Loucy (cell line): ENCODE measurements around the gene UBE2F.

Experiments
- H2AFZ ChIP-seq: fragments of 200-600 bp; sonication (generic); 2 replicates; pipeline ENCODE4 v1.6.0; 2016; ENCODE audit warnings: antibody characterized with exemption, mild to moderate bottlenecking, low read length, moderate library complexity
- H3F3A ChIP-seq: fragments of 200-600 bp; 2 replicates; pipeline ENCODE4 v1.6.0; 2016; ENCODE audit warnings: antibody characterized with exemption, low read depth, mild to moderate bottlenecking
- H3K27me3 ChIP-seq: fragments of 200-600 bp; sonication (generic); 2 replicates; pipeline ENCODE4 v1.6.1; 2014; ENCODE audit warnings: low read length, mild to moderate bottlenecking; ENCODE audit not compliant: insufficient read depth, poor library complexity, severe bottlenecking
- H3K36me3 ChIP-seq: fragments of 200-600 bp; sonication (generic); 2 replicates; pipeline ENCODE4 v1.6.1; 2016; ENCODE audit warnings: low read length; ENCODE audit not compliant: insufficient read depth
- H3K4me1 ChIP-seq: fragments of 200-600 bp; sonication (generic); 2 replicates; pipeline ENCODE4 v1.5.1; 2014; ENCODE audit warnings: low read length, mild to moderate bottlenecking; ENCODE audit not compliant: insufficient read depth, poor library complexity, severe bottlenecking
- H3K4me2 ChIP-seq: fragments of 200-600 bp; sonication (generic); 2 replicates; pipeline ENCODE4 v1.6.0; 2014; ENCODE audit warnings: antibody characterized with exemption, low read length, low read depth, mild to moderate bottlenecking; ENCODE audit not compliant: poor library complexity, severe bottlenecking
- H3K4me3 ChIP-seq: fragments of 200-600 bp; sonication (generic); 2 replicates; pipeline ENCODE4 v1.5.1; 2014; ENCODE audit warnings: low read length, mild to moderate bottlenecking, mixed read lengths; ENCODE audit not compliant: poor library complexity, severe bottlenecking
- H3K79me2 ChIP-seq: fragments of 200-600 bp; sonication (generic); 2 replicates; pipeline ENCODE4 v1.6.1; 2014; ENCODE audit warnings: low read length; ENCODE audit not compliant: insufficient read depth
- H3K9ac ChIP-seq: fragments of 200-600 bp; sonication (generic); 2 replicates; pipeline ENCODE4 v1.6.0; 2014; ENCODE audit warnings: mild to moderate bottlenecking, low read depth, low read length, moderate library complexity; ENCODE audit not compliant: poor library complexity, severe bottlenecking
- H3K9me2 ChIP-seq: fragments of 200-600 bp; sonication (generic); replicated peaks from 2 replicates; pipeline ENCODE4 v1.6.1; 2016; ENCODE audit warnings: low read depth, low read length, mixed read lengths
- H3K9me3 ChIP-seq: fragments of 200-600 bp; sonication (generic); 2 replicates; pipeline ENCODE4 v1.6.1; 2014; ENCODE audit warnings: mild to moderate bottlenecking, antibody characterized with exemption, low read length, low read depth; ENCODE audit not compliant: insufficient read depth
- H4K20me1 ChIP-seq: fragments of 200-600 bp; sonication (generic); 2 replicates; pipeline ENCODE4 v1.6.0; 2014; ENCODE audit warnings: antibody characterized with exemption, low read length, mild to moderate bottlenecking; ENCODE audit not compliant: insufficient read depth, poor library complexity, severe bottlenecking
- CTCF ChIP-seq: fragments of 200-600 bp; sonication (generic); conservative IDR thresholded peaks from 2 replicates; pipeline ENCODE4 v1.5.1; 2014; ENCODE audit warnings: mild to moderate bottlenecking, antibody characterized with exemption, low read length
- EZH2phosphoT487 ChIP-seq: fragments of 200-600 bp; IDR thresholded peaks from 2 replicates; pipeline ENCODE4 v1.6.1; 2018; ENCODE audit warnings: antibody characterized with exemption, mild to moderate bottlenecking, moderate library complexity, borderline replicate concordance

Gene UBE2F

GRCh38 chr2:237942513-237942899 is 24.3 kb upstream of the UBE2F start:
- Histone ChIP-seq H3K9me3 (peaks cover 25% of the 10 kb centered on the region; the same call in 1 of the 2 replicates), H3K79me2 (no peaks in the 10 kb centered on the region), H3F3A (peaks cover 8% of the 10 kb centered on the region; the same call in 1 of the 2 replicates), H3K9ac (peak overlapping the region; percentile 72), H3K9me2 (no peaks in the 10 kb centered on the region), H3K27me3 (no peaks in the 10 kb centered on the region), H3K36me3 (no peaks in the 10 kb centered on the region), H3K4me2 (peak overlapping the region; percentile 76), H3K4me1 (peaks cover 51% of the 10 kb centered on the region), H3K4me3 (peak overlapping the region; percentile 64), H4K20me1 (no peaks in the 10 kb centered on the region), H2AFZ (no peak overlapping the region)
- TF ChIP-seq CTCF (no peak), EZH2phosphoT487 (no peak)

GRCh38 chr2:237943395-237944094 is 23.3 kb upstream of the UBE2F start:
- H3K4me1 ChIP-seq = peaks cover 49% of the 10 kb centered on the region

DNA sequence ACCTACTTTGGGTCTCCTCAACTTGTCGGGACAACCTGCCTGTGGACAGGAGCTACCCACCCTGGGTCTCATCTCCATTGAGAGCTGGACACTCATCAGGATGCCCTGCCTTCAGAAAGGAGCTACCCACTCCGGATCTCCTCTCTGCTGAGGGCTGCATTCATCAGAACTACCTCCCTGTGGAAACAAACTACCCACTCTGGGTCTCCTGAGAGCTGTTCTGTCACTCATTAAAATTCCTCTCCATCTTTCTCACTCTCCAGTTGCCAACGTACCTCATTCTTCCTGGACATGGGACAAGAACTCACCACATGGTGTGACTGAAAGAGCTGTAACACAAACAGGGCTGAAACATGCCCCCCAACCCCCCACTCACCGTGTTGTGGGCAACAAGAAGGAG is 22.5 kb upstream of the UBE2F start:
- H3K4me1 ChIP-seq = peaks cover 48% of the 10 kb centered on the region
- H4K20me1 ChIP-seq = no peaks in the 10 kb centered on the region
- no peaks in the 10 kb centered on the region for H3K27me3 ChIP-seq
- H3F3A ChIP-seq = peaks cover 8% of the 10 kb centered on the region; the same call in 1 of the 2 replicates
- no peaks in the 10 kb centered on the region for H3K79me2 ChIP-seq
- H3K9ac ChIP-seq = no peak overlapping the region
- no peaks in the 10 kb centered on the region for H3K36me3 ChIP-seq
- no peak for TF ChIP-seq EZH2phosphoT487
- no peak for TF ChIP-seq CTCF
- peaks cover 25% of the 10 kb centered on the region; the same call in 1 of the 2 replicates for H3K9me3 ChIP-seq
- no peak overlapping the region for H3K4me3 ChIP-seq
- no peaks in the 10 kb centered on the region for H3K9me2 ChIP-seq
- no peak overlapping the region for H3K4me2 ChIP-seq
- no peak overlapping the region for H2AFZ ChIP-seq

More at GRCh38 chr2:237943395-237944094, 23.3 kb upstream of the UBE2F start:
- peak overlapping the region; percentile 64 for H3K4me3 ChIP-seq
- no peaks in the 10 kb centered on the region for H3K36me3 ChIP-seq
- TF ChIP-seq EZH2phosphoT487 (no peak), CTCF (no peak)
- H3K9me2 ChIP-seq = no peaks in the 10 kb centered on the region
- peaks cover 8% of the 10 kb centered on the region; the same call in 1 of the 2 replicates for H3F3A ChIP-seq
- H3K4me2 ChIP-seq = peak overlapping the region; percentile 76
- no peak overlapping the region for H2AFZ ChIP-seq
- H3K9ac ChIP-seq = peak overlapping the region; percentile 72
- no peaks in the 10 kb centered on the region for H3K27me3 ChIP-seq
- H3K9me3 ChIP-seq = peaks cover 25% of the 10 kb centered on the region; the same call in 1 of the 2 replicates
- no peaks in the 10 kb centered on the region for H4K20me1 ChIP-seq
- no peaks in the 10 kb centered on the region for H3K79me2 ChIP-seq
